Endothelial cell of umbilical vein (primary cell): ENCODE measurements around the gene TSPAN18. TPM values are rescaled to one million over a fixed set of nuclear protein-coding genes. Genes with fewer than 3 reads are reported as not detected.

Experiments used
- BruUV-seq: library from RNA; stranded (reverse); fragments of 400-500 nt; replicated peaks from 2 replicates; lab custom pipeline; 2021; lab: Mats Ljungman, UMichigan
- CTCF ChIA-PET: fragments of 300-600, 350-600 bp; sonication (Branson Sonifier 250); formaldehyde crosslinking; loops from one replicate; lab custom pipeline; 2021; ENCODE audit warnings: antibody characterized with exemption, inconsistent platforms; lab: Charles Lee
- POLR2A ChIA-PET: fragments of 300-600, 350-600 bp; sonication (Branson Sonifier 250); formaldehyde crosslinking; loops from one replicate; lab custom pipeline; 2021; ENCODE audit warnings: antibody characterized with exemption, inconsistent platforms; lab: Charles Lee
- DNase-seq: peaks from one replicate; pipeline ENCODE4 v3.0.0-alpha.2; 2011; ENCODE audit warnings: low read depth, low spot score
- FAIRE-seq: peaks from 2 replicates; lab custom pipeline; 2011; peaks lifted over from hg19 to GRCh38; lab: Jason Lieb, UNC
- H2AFZ ChIP-seq: 2 replicates; pipeline ENCODE4 v1.6.0; 2012; ENCODE audit warnings: low read depth, low read length, control low read depth, inconsistent platforms
- H3K27ac ChIP-seq: 2 replicates; pipeline ENCODE4 v1.5.1; 2011; ENCODE audit warnings: low read depth, mild to moderate bottlenecking, control low read depth, low read length, moderate library complexity; ENCODE audit not compliant: insufficient read depth
- H3K27me3 ChIP-seq, 2 experiments: 2 replicates each; pipeline versions ENCODE4 v1.6.0 to v1.6.1; 2011; ENCODE audit warnings: low read length in 2 of 2, mixed read lengths in 1 of 2; ENCODE audit not compliant: control insufficient read depth in 2 of 2, insufficient read depth in 2 of 2
- H3K36me3 ChIP-seq, 2 experiments: 2 replicates in 1 of 2; 3 replicates in 1 of 2; pipeline ENCODE4 v1.5.1; 2011; ENCODE audit warnings: low read length in 2 of 2, mild to moderate bottlenecking in 1 of 2, moderate library complexity in 1 of 2; ENCODE audit not compliant: control insufficient read depth in 2 of 2, insufficient read depth in 2 of 2; ENCODE audit errors: extremely low read depth in 1 of 2
- H3K4me1 ChIP-seq: 3 replicates; pipeline ENCODE4 v1.5.1; 2011; ENCODE audit warnings: mild to moderate bottlenecking, low read length; ENCODE audit not compliant: control insufficient read depth, insufficient read depth; ENCODE audit errors: extremely low read depth
- H3K4me2 ChIP-seq: 2 replicates; pipeline ENCODE4 v1.6.1; 2011; ENCODE audit warnings: low read length, control low read depth, mixed read lengths; ENCODE audit not compliant: insufficient read depth
- H3K4me3 ChIP-seq, 3 experiments: fragments of 200-600 bp in 1 of 3; sonication (generic), shearing (Covaris generic) in 1 of 3; replicated peaks in 1 of 3; 2 replicates each; pipeline ENCODE4 v1.5.1; 2011 to 2016; ENCODE audit warnings: control low read depth in 3 of 3, low read length in 3 of 3, mild to moderate bottlenecking in 2 of 3, inconsistent platforms in 1 of 3, low read depth in 1 of 3, moderate library complexity in 1 of 3; ENCODE audit not compliant: insufficient read depth in 1 of 3
- H3K79me2 ChIP-seq: 2 replicates; pipeline ENCODE4 v1.6.0; 2012; ENCODE audit warnings: low read length, inconsistent platforms; ENCODE audit not compliant: control insufficient read depth, insufficient read depth
- H3K9ac ChIP-seq: replicated peaks from 2 replicates; pipeline ENCODE3; 2011; ENCODE audit warnings: low read length, control low read depth; ENCODE audit not compliant: insufficient read depth; ENCODE audit errors: extremely low read depth
- H3K9me1 ChIP-seq: replicated peaks from 3 replicates; pipeline ENCODE4 v1.6.0; 2011; ENCODE audit warnings: mild to moderate bottlenecking, low read length; ENCODE audit not compliant: control insufficient read depth, insufficient read depth; ENCODE audit errors: extremely low read depth
- H3K9me3 ChIP-seq: replicated peaks from 2 replicates; pipeline ENCODE4 v1.5.1; 2012; ENCODE audit warnings: low read length, inconsistent platforms; ENCODE audit not compliant: control insufficient read depth, insufficient read depth
- H4K20me1 ChIP-seq: replicated peaks from 2 replicates; pipeline ENCODE3; 2011; ENCODE audit warnings: mild to moderate bottlenecking, low read length; ENCODE audit not compliant: control insufficient read depth, insufficient read depth; ENCODE audit errors: extremely low read depth
- EZH2 ChIP-seq: IDR thresholded peaks from 2 replicates; pipeline ENCODE4 v1.6.1; 2012; ENCODE audit warnings: borderline replicate concordance, low read depth, mild to moderate bottlenecking, moderate library complexity, low read length, inconsistent platforms; ENCODE audit not compliant: severe bottlenecking
- FOS ChIP-seq: IDR thresholded peaks from 2 replicates; pipeline ENCODE4 v1.6.1; 2011; ENCODE audit warnings: mild to moderate bottlenecking, low read length, moderate library complexity, borderline replicate concordance; ENCODE audit not compliant: insufficient read depth
- GATA2 ChIP-seq: IDR thresholded peaks from 2 replicates; pipeline ENCODE4 v1.7.0; 2011; ENCODE audit warnings: low read depth, mild to moderate bottlenecking, moderate library complexity, mixed read lengths, low read length; ENCODE audit not compliant: insufficient read length, insufficient read depth
- JUN ChIP-seq: IDR thresholded peaks from 2 replicates; pipeline ENCODE4 v1.6.1; 2011; ENCODE audit warnings: borderline replicate concordance, low read depth; ENCODE audit not compliant: insufficient read length, insufficient read depth
- MYC ChIP-seq: IDR thresholded peaks from one replicate; pipeline ENCODE4 v1.6.1; 2011; ENCODE audit warnings: mild to moderate bottlenecking, low read depth, low read length
- POLR2A ChIP-seq: IDR thresholded peaks from 2 replicates; pipeline ENCODE4 v1.6.1; 2012; ENCODE audit warnings: low read depth, mild to moderate bottlenecking, control low read depth, low read length
- POLR2AphosphoS5 ChIP-seq: IDR thresholded peaks from 2 replicates; pipeline ENCODE4 v1.6.1; 2012; ENCODE audit warnings: low read depth, mild to moderate bottlenecking, control low read depth, low read length, moderate library complexity; ENCODE audit not compliant: insufficient read depth
- dilution Hi-C: fragments of 300-500 bp; cut with MboI; formaldehyde crosslinking; loops from one replicate; pipeline ENCODE4 v1.15.0; 2019; ENCODE audit warnings: low sequenced_read_pairs; ENCODE audit not compliant: extremely low pct_ligation_motif_present
- intact Hi-C: fragments of 100-400 bp; cut with micrococcal nuclease; formaldehyde crosslinking; loops from one replicate; pipeline ENCODE4 v1.10.0; 2022
- polyA plus RNA-seq, 4 experiments: library from polyadenylated mRNA; depleted of rRNA in 3 of 4; stranded (reverse) in 3 of 4; unstranded in 1 of 4; fragments of >200 nt; gene quantifications; 2 replicates each; pipeline versions ENCODE4 v1.2.1 to v1.2.3, GENCODE V29; 2011 to 2012; ENCODE audit warnings: missing spikeins in 1 of 4
- total RNA-seq: library from RNA; stranded (reverse); gene quantifications from 2 replicates; pipeline ENCODE4 v1.2.3, GENCODE V29; 2021
- TF ChIP-seq, protein P1 (sequence below): IDR thresholded peaks from 2 replicates; pipeline ENCODE4 v1.6.1; 2011; ENCODE audit not compliant: insufficient read depth, insufficient read length
- TF ChIP-seq, protein P2 (sequence below), 2 donors: IDR thresholded peaks; 1 replicate in 1 of 2; 2 replicates in 1 of 2; pipeline ENCODE4 v1.5.1; 2011; ENCODE audit warnings: low read length in 2 of 2, mild to moderate bottlenecking in 2 of 2, moderate library complexity in 2 of 2, control low read depth in 1 of 2, inconsistent platforms in 1 of 2, low read depth in 1 of 2; ENCODE audit not compliant: insufficient read depth in 1 of 2; ENCODE audit errors: extremely low read depth in 1 of 2

The TSPAN18 gene
- total and polyA plus RNA-seq, 2 donors (not counting 3 experiments of a cell fraction or from before 2014, with no cell fraction given), result 32.2 to 118 TPM

DNA sequence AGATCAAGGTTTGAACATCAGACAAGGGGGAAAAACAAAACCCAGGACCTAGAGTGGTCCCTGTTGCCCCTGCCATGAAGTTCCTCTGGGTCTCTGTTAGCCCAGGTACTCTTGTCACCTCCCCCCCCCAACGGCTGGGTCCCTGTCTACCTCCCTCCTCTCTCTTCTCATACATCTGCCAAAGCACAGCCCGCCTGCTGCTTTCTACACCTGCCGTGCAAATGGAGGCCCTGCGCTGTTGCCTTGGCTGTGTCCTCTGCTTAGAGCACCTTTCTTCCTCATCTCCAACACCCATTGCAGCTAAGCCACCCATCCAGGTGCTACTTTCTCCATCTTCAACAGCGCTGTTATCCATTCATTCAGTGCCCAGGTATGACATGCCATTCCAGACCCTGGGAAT is 124.7 kb downstream of the TSPAN18 start:
- Histone ChIP-seq H3K27me3 (no peaks in the 10 kb centered on the region), H3K4me1 (no peaks in the 10 kb centered on the region), H3K4me3 (no peak overlapping the region), H3K9ac (no peak overlapping the region), H3K27ac (no peak overlapping the region), H4K20me1 (no peaks in the 10 kb centered on the region), H3K4me2 (no peak overlapping the region), H3K36me3 (no peaks in the 10 kb centered on the region), H3K9me1 (no peaks in the 10 kb centered on the region), H3K9me3 (no peaks in the 10 kb centered on the region), H3K79me2 (no peaks in the 10 kb centered on the region), H2AFZ (no peak overlapping the region)
- dilution Hi-C loops (no loop called here), intact Hi-C loops (no loop called here)
- BruUV-seq, result no TSS peak
- DNase-seq (no peak), FAIRE-seq (no peak)
- ChIA-PET POLR2A (no interaction called here), CTCF (no interaction called here)
- TF ChIP-seq GATA2 (no peak), FOS (no peak), EZH2 (no peak), MYC (no peak), JUN (no peak), POLR2A (no peak), POLR2AphosphoS5 (no peak)
- TF ChIP-seq, protein P1, sequence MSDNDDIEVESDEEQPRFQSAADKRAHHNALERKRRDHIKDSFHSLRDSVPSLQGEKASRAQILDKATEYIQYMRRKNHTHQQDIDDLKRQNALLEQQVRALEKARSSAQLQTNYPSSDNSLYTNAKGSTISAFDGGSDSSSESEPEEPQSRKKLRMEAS, result no peak
- TF ChIP-seq, protein P2, sequence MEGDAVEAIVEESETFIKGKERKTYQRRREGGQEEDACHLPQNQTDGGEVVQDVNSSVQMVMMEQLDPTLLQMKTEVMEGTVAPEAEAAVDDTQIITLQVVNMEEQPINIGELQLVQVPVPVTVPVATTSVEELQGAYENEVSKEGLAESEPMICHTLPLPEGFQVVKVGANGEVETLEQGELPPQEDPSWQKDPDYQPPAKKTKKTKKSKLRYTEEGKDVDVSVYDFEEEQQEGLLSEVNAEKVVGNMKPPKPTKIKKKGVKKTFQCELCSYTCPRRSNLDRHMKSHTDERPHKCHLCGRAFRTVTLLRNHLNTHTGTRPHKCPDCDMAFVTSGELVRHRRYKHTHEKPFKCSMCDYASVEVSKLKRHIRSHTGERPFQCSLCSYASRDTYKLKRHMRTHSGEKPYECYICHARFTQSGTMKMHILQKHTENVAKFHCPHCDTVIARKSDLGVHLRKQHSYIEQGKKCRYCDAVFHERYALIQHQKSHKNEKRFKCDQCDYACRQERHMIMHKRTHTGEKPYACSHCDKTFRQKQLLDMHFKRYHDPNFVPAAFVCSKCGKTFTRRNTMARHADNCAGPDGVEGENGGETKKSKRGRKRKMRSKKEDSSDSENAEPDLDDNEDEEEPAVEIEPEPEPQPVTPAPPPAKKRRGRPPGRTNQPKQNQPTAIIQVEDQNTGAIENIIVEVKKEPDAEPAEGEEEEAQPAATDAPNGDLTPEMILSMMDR (IDR thresholded peaks at IDR 0.05; ENCODE audit: extremely low read depth in 1 of 2, insufficient read depth in 1 of 2, low read depth in 1 of 2, low read length in 2 of 2), result no peak
